HL-60/S4 treated with phorbol 12-myristate 13-acetate at 8.2 ng/mL for 4 days and 3 days (cell line): ENCODE results near the gene GMCL2.

ENCODE experiments used
- in situ Hi-C: fragments of 300-500 bp; cut with MboI; formaldehyde crosslinking; loops from 2 replicates; pipeline ENCODE4 v1.15.0; 2022; ENCODE audit warnings: low sequenced_read_pairs

The GMCL2 gene

GRCh38 chr5:178189433-178189832 is 2.3 kb upstream of the GMCL2 start:
- in situ Hi-C loops = no loop called here

GRCh38 chr5:178186427-178186826 is 744 bp downstream of the GMCL2 start:
- in situ Hi-C loops = no loop called here

- in situ Hi-C loops = no loop called here
Measured at GRCh38 chr5:178182158-178182876, 4.9 kb downstream of the GMCL2 start.

GRCh38 chr5:178180141-178180863 is 6.9 kb downstream of the GMCL2 start:
- in situ Hi-C loops = no loop called here

- in situ Hi-C loops = no loop called here
Measured at GRCh38 chr5:178177569-178177968, 9.6 kb downstream of the GMCL2 start.

- in situ Hi-C loops = no loop called here
Measured at GRCh38 chr5:178176791-178177190, 10.4 kb downstream of the GMCL2 start.

GRCh38 chr5:178174456-178174855 is 12.7 kb downstream of the GMCL2 start:
- in situ Hi-C loops = no loop called here

GRCh38 chr5:178170455-178170854 is 16.7 kb downstream of the GMCL2 start:
- in situ Hi-C loops = no loop called here

- in situ Hi-C loops = no loop called here
Measured at GRCh38 chr5:178165581-178165980, 21.6 kb downstream of the GMCL2 start.

GRCh38 chr5:178163772-178164735 is 23.1 kb downstream of the GMCL2 start:
- in situ Hi-C loops = no loop called here

- in situ Hi-C loops = no loop called here
Measured at GRCh38 chr5:178162481-178162880, 24.7 kb downstream of the GMCL2 start.

- in situ Hi-C loops = no loop called here
Measured at GRCh38 chr5:178160176-178160575, 27.0 kb downstream of the GMCL2 start.

- in situ Hi-C loops = loop anchor here (10.0 kb wide), 1 partner anchor 80 kb away; no protein-coding TSS in a partner anchor
Measured at GRCh38 chr5:178155065-178155464, 32.1 kb downstream of the GMCL2 start.

GRCh38 chr5:178153530-178154340 is 33.4 kb downstream of the GMCL2 start, which contains the start of gene NHP2:
TSS of gene NHP2 (minus strand) at chr5:178153885. CDS start at chr5:178153817, 68 bp downstream.
- in situ Hi-C loops = loop anchor here (10.0 kb wide), 1 partner anchor 79 kb away; no protein-coding TSS in a partner anchor

GRCh38 chr5:178152491-178153444 is 34.4 kb downstream of the GMCL2 start:
- in situ Hi-C loops = loop anchor here (10.0 kb wide), 1 partner anchor 78 kb away; no protein-coding TSS in a partner anchor

- in situ Hi-C loops = loop anchor here (10.0 kb wide), 1 partner anchor 76 kb away; no protein-coding TSS in a partner anchor
Measured at GRCh38 chr5:178150977-178151734, 36.0 kb downstream of the GMCL2 start.

- in situ Hi-C loops = no loop called here
Measured at GRCh38 chr5:178149199-178149932, 37.8 kb downstream of the GMCL2 start.
